Tibial nerve (tissue), 3 donors: ENCODE measurements around the gene EPB41.

Experiments
- POLR2A ChIP-seq, 2 donors: fragments of 450-650 bp; IDR thresholded peaks; one replicate each; pipeline ENCODE4 v1.6.1; 2017; ENCODE audit warnings: antibody characterized with exemption in 2 of 2, mild to moderate bottlenecking in 2 of 2, moderate library complexity in 2 of 2
- TF ChIP-seq, protein P1 (sequence below), 5 experiments: fragments of 200-600 bp in 3 of 5; fragments of 450-650 bp in 2 of 5; sonication (generic) in 3 of 5; IDR thresholded peaks; one replicate each; pipeline ENCODE4 v1.5.1; 2016 to 2019; ENCODE audit warnings: antibody characterized with exemption in 5 of 5, mild to moderate bottlenecking in 3 of 5, moderate library complexity in 2 of 5

DNA sequence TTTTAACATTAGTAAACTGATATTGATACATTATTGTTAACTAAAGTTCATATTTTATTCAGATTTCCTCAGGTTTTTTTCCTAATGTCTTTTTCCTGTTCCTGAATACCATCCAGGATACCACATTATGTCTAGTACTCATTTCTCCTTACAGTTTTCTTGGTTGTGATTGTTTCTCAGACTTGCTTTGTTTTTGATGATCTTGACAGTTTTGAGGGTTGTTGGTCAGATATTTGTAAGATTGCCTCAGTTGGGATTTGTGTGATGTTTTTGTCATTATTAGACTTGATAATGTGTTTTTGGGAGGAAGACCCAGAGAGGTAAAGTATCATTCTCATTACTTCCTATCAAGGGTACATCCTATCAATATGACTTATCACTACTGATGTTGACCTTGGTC lies 19.5 kb downstream of the EPB41 start:
- TF ChIP-seq POLR2A (IDR thresholded peaks at IDR 0.05): no peak
- TF ChIP-seq, protein P1, sequence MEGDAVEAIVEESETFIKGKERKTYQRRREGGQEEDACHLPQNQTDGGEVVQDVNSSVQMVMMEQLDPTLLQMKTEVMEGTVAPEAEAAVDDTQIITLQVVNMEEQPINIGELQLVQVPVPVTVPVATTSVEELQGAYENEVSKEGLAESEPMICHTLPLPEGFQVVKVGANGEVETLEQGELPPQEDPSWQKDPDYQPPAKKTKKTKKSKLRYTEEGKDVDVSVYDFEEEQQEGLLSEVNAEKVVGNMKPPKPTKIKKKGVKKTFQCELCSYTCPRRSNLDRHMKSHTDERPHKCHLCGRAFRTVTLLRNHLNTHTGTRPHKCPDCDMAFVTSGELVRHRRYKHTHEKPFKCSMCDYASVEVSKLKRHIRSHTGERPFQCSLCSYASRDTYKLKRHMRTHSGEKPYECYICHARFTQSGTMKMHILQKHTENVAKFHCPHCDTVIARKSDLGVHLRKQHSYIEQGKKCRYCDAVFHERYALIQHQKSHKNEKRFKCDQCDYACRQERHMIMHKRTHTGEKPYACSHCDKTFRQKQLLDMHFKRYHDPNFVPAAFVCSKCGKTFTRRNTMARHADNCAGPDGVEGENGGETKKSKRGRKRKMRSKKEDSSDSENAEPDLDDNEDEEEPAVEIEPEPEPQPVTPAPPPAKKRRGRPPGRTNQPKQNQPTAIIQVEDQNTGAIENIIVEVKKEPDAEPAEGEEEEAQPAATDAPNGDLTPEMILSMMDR (IDR thresholded peaks at IDR 0.05): no peak
